ENCODE data around the gene AFF4. TPM values are rescaled to one million over a fixed set of nuclear protein-coding genes. Genes with fewer than 3 reads are reported as not detected.
"Not testable (repeated sequence)": the region's sequence is repeated elsewhere in the genome, so short reads cannot be mapped to it uniquely, and the experiment has no call there.

The AFF4 gene
- total RNA-seq, 1 donor from 2014 or later: 107 TPM

- DNase-seq (ENCODE audit: low spot score): no peak
Measured at GRCh38 chr5:132886064-132886823, 77.2 kb downstream of the AFF4 start.

- no peak for DNase-seq (ENCODE audit: low spot score)
Measured at GRCh38 chr5:132884548-132884947, 78.9 kb downstream of the AFF4 start.

- DNase-seq (ENCODE audit: low spot score): peak; percentile 63
Measured at GRCh38 chr5:132883261-132883834, 80.1 kb downstream of the AFF4 start.

DNA sequence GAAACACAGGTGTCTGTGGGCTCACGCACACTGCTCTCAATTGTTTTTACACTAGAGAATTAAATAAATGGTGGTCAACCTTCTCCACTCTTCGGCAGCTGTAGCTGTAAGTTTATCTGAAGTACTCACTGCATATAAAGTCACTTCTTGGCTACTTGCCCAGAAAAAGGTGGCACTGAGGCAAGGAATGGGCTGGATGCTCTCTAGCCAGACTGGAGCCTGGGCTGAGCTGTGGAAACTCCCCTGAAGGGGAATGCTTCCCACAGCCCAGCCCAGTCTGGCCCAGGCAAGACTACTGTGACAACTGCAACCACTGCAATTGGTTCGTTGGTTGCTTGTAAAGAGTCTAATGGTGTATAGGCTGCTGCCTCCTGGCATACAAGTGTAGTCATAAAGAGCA is 85.5 kb downstream of the AFF4 start:
- peak; percentile 54 for DNase-seq (ENCODE audit: low spot score)

GRCh38 chr5:132877466-132877865 is 86.0 kb downstream of the AFF4 start:
- no peak for DNase-seq (ENCODE audit: low spot score)

DNA sequence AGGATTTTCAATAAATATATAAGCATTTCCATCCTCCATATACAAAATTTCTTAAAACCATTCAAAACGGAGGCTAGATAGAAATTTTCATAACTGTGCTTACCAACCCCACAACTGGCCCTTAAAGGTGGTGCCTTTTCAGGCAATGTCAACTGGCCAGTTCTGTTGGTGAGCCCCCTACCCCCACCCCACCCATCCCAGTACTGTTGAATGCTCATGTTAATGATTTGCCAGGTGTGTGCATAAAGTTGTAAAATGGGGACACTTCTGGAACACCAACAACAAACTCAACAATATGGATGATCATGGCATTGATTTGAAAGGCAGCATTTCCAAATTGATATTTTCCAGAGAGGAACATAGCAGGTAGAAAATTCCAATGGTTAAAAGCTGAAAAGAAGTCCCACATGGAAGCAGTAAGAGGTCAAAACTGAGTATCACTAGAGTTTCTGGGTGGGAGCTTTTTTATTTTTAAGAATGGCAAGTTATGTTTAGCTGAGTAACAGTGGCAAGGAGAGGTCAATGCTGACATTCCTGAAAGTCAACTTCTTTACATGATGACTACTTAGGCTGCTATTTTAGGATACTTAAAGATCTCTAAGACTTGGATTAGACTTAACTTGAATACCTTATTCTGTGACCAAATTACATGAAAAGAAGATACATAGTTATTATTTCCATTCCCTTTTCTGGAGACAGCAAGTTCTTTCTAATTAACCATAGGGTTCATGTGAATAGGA is 87.2 kb downstream of the AFF4 start:
- no peak for DNase-seq (ENCODE audit: low spot score)

- DNase-seq (ENCODE audit: low spot score): no peak
Measured at GRCh38 chr5:132873930-132874271, 89.5 kb downstream of the AFF4 start.

- DNase-seq (ENCODE audit: low spot score): peak; percentile 51
Measured at GRCh38 chr5:132873119-132873929, 90.1 kb downstream of the AFF4 start, which contains the start of gene LEAP2. Gene LEAP2, plus strand, starts transcription at chr5:132873668. Its CDS starts 27 bp downstream, at chr5:132873695.

- DNase-seq (ENCODE audit: low spot score): no peak
Measured at GRCh38 chr5:132872788-132873118, 90.7 kb downstream of the AFF4 start.

DNA sequence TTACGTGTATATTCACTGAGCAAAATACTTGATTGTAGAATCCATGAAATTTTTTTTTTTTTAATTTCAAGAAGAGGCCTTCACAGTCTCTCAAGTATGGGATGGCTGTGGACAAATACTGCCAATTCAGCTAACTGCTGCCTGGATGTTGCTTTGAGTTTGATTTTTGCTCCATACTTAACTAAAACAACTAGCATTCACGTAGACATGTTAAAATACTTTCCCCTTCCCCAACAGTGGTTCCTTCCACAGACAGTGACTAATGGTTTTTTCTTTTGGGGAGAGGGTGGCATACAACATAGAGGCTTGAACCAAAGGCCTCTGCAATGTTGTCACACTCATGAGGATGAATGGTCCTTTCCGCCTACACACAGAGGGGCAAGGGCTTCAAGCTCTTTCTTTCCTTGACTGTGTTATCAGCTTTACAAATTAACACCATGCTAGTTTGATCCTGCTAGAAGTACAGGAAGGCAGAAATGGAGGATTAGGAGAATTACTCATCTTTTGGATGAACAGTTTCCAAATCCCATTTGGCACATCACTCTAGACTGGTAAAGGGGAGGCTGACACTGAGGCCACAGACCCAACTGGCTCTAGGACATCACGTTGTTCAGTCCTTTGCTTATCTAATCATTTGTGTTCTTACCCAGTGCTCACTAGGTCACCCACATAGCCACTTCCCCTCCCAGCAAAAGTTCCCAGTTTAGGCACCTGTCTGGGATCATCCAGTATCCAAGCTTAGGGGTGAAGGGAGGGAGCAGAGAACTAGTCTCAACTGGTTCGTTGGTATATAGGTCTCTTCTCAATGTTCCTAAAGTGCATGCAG is 91.8 kb downstream of the AFF4 start:
- DNase-seq (ENCODE audit: low spot score): no peak

DNA sequence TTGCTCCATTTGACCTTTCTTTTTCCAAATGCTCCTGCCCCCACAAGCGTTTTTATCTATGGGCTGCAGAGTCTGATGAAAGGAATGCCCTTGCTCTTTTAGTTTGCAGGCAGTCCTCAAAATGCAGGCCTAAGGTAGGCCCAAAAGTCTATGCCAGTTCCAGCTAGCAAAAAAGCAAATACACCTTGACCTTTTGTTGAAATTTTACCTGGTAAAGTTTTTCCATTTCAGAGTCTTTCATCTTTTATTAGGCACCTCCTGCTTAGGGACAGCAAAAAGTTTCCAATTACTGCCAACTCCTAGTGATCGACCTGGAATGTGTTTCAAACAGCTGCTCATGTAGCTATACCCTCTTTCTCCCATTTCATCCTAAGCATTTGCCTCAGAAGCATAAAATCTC is 92.6 kb downstream of the AFF4 start:
- DNase-seq (ENCODE audit: low spot score): no peak

- no peak for DNase-seq (ENCODE audit: low spot score)
Measured at GRCh38 chr5:132868754-132869153, 94.7 kb downstream of the AFF4 start.

DNA sequence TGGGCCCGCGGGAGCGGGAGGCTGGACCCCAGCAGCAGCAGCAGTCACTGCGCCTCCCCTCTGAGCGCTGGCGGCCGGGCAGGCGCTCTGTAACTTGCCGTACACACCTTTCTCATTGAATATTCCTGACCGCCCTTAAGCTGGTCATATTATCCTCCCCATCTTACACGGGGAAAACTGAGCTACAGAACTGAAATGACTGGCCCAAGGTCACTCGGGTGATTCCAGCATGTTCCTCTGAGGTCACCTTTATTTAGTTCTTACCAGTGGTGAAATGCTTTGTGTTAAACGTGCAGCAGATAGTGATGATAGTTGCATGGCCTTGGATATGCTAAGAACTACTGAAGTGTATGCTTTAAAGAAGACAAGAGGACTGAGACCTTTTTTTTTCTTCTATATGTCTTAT is 96.4 kb downstream of the AFF4 start:
- no peak for DNase-seq (ENCODE audit: low spot score)

GRCh38 chr5:132866342-132867045 is 96.9 kb downstream of the AFF4 start, which contains the start of the genes GDF9 and UQCRQ:
Gene GDF9, minus strand, starts transcription at chr5:132866469. Its CDS starts 1,936 bp downstream, at chr5:132864533.
Gene UQCRQ, plus strand, starts transcription at chr5:132866642. Its CDS starts 240 bp downstream, at chr5:132866882.
- DNase-seq (ENCODE audit: low spot score): peak; percentile 98

- DNase-seq (ENCODE audit: low spot score): no peak
Measured at GRCh38 chr5:132865668-132866341, 97.6 kb downstream of the AFF4 start.

- no peak for DNase-seq (ENCODE audit: low spot score)
Measured at GRCh38 chr5:132860742-132861141, 102.7 kb downstream of the AFF4 start.

GRCh38 chr5:132859889-132860437 is 103.5 kb downstream of the AFF4 start:
- no peak for DNase-seq (ENCODE audit: low spot score)

DNA sequence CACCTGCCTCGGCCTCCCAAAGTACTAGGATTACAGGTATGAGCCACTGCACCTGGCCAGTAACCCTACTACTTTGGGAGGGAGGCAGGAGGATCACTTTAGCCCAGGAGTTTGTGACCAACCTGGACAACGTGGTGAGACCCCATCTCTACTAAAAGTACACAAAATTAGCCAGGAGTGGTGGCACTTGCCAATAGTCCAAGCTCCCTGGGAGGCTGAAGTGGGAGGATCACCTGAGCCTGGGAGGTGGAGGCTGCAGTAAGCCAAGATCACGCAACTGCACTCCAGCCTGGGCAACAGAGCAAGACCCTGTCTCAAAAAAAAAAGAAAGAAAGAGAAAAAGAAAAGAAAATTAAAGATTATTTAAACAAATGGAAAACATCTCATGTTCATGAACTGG is 107.4 kb downstream of the AFF4 start:
- DNase-seq (ENCODE audit: low spot score): no peak

DNA sequence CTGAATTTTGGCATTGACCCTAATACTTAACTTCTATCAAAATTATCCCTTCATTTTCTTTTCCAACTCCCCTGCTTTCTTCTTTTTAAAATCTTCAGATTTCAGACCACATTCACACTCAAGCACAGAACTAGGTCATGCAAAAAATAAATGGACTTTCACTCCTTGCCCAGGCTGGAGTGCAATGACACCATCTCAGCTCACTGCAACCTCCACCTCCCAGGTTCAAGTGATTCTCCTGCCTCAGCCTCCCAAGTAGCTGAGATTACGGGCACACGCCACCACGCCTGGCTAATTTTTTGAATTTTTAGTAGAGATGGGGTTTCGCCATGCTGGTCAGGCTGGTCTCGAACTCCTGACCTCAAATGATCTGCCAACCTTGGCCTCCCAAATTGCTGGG is 108.4 kb downstream of the AFF4 start:
- DNase-seq (ENCODE audit: low spot score): not testable (repeated sequence)

Data from ureter (tissue), 1 donor.